Myocyte (in vitro differentiated cells): ENCODE results near the gene NPIPB8. TPM values are rescaled to one million over a fixed set of nuclear protein-coding genes. Genes with fewer than 3 reads are reported as not detected.
"Not testable (repeated sequence)": the region's sequence is repeated elsewhere in the genome, so short reads cannot be mapped to it uniquely, and the experiment has no call there.

Source experiments
- DNase-seq: peaks from one replicate; pipeline ENCODE4 v3.0.0-alpha.2; 2012; ENCODE audit warnings: low read depth
- total RNA-seq: library from RNA; depleted of rRNA; stranded (reverse); fragments of >200 nt; gene quantifications from 2 replicates; pipeline ENCODE4 v1.2.3, GENCODE V29; 2014

The NPIPB8 gene
- total RNA-seq, 1 donor from 2014 or later, result not detected

DNA sequence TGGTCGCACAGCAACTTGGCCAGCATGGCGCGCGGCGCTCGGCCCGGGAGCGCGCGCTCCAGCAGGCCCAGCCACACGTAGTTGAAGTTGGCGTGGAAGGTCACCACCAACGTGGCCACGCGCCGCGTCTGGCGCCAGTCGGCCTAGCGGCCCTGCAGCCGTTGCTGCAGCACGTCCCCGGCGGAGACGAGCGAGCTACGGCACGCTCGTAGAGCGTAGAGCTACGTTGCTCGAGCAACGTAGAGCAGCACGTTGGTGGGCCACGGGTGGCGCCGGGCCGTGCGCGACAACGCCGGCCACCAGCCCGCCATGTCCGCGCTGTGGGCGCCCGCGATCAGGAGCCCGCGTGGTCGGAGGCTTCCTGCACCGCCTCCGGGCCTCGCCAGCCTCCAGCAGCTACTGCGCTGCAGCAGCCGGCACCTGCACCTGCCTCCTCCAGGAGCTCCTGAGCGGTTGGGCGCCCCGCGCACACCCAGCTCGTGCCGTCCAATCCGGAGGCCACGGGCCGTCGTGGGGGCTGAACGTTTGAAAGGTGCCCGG lies 14.6 kb upstream of the NPIPB8 start:
- DNase-seq, result no peak

DNA sequence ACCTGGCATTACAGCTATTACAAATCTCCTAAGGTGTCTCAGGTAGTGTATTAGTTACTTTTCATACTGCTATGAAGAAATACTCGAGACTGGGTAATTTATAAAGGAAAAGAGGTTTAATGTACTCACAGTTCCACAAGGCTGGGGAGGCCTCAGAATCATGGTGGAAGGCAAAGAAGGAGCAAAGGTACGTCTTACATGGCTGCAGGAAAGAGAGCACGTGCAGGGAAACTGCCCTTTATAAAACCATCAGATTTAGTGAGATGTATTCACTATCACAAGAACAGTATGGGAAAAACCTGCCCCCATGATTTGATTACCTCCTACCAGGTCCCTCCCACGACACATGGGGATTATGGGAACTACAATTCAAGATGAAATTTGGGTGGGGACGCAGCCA lies 7.0 kb upstream of the NPIPB8 start:
- DNase-seq, result not testable (repeated sequence)

DNA sequence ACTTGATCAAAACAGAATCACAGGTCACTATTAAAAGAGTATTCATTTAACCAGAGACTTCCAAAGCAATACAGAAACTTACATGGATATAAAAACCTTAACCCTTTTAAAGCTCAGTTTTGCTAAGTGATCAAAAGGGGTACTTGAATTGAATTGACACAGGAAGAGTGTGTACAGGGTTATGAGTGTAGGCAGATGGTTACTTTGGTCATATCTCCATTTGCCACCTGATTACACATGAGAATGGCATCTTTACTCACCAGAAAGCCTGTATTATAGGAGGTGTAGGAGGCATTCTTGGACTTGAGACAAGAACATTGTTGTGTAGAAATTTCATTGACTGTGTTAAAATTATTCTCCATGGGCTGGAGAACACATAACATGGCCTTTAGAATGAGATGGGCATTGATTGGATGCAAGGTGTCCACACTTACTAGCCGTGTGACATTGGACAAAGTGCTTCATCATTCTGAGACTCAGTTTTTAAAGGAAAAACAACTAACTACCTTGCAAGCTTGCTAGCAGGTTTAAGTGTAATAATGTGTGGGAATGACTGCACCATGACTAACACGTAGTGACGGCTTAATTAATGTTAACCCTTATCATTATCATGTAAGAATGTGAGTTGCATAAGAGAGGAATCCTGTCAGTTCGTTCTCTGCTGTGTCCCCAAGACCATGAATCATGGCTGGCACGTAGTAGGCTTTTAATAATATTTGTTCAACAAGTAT lies 1.6 kb upstream of the NPIPB8 start:
- DNase-seq, result not testable (repeated sequence)

DNA sequence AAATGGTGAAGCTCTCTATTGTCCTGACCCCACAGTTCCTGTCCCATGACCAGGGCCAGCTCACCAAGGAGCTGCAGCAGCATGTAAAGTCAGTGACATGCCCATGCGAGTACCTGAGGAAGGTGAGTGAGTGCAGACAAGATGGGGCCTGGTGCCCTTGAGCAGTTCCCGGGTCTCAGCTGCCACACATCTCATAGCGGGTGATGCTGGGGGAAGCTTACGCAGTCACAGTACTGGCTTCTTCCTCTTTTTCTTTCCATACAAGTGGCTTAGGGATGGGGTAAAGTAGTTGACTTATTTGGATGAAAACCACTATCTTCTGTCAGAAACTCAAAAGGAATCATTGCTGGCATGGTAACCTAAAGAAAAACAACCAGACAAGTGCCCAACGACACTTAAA lies 494 bp downstream of the NPIPB8 start:
- not testable (repeated sequence) for DNase-seq

DNA sequence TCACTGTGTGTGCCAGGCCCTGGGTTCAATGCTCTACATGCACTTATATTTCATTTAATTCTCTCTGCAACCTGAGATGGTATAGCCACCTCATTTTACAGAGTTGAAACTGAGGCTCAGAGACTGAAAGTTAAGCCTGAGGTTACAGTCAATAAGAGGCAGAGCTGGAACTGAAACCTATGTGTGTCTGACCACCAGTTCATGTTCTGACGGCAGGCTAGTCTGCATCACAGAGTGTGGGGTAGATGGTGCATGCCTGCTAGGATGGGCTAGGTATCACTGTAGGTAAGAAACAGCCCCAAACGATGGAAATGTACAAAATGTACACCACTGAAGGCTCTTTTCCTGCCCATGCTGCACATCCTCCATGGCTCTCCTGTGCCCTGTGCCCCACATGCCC lies 2.1 kb downstream of the NPIPB8 start:
- DNase-seq, result not testable (repeated sequence)

DNA sequence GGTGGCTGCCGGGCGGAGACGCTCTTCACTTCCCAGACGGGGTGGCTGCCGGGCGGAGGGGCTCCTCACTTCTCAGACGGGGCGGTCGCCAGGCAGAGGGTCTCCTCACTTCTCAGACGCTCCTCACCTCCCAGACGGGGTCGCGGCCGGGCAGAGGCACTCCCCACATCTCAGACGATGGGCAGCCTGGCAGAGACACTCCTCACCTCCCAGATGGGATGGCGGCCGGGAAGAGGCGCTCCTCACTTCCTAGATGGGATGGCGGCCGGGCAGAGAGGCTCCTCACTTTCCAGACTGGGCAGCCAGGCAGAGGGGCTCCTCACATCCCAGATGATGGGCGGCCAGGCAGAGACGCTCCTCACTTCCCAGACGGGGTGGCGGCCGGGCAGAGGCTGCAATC lies 28.4 kb downstream of the NPIPB8 start:
- DNase-seq, result not testable (repeated sequence)

DNA sequence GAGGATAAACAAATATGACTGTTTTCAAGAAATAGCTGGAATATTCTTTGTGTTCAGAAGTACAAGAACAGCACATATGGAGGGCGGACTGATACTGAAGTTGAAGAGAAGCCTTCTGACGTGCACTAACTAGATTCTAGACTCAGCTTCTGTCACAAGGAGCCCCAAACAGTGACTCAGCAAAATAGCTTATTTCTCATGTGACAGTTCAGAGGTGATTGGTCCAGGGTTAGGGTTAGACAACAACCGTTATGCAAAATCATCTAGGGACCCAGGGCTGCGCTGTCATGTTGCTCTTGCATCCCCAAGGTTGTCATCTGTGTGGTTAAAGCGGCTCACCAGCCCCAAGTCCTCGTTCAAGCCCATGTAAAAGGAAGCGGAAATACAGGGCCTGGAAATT lies 29.6 kb downstream of the NPIPB8 start:
- DNase-seq, result not testable (repeated sequence)

DNA sequence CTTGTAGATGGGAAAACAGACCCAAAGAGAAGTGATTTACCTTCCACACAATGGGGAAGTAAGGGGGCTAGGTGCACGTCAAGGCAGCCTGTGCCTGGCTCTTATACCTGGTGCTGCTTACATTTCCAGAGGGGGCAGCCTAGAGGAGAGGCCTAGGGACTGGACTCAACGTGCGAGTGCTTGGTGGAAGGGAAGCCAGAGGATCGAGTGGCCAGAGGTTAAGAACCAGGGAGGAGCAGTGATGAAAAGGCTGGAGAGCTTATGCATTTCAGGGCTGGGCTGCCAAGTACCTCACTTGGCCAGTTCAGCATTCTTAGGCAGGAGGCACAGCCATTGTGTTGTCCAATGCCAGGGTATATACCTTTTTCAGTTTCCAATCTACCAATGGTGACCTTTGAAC lies 30.3 kb downstream of the NPIPB8 start:
- not testable (repeated sequence) for DNase-seq

DNA sequence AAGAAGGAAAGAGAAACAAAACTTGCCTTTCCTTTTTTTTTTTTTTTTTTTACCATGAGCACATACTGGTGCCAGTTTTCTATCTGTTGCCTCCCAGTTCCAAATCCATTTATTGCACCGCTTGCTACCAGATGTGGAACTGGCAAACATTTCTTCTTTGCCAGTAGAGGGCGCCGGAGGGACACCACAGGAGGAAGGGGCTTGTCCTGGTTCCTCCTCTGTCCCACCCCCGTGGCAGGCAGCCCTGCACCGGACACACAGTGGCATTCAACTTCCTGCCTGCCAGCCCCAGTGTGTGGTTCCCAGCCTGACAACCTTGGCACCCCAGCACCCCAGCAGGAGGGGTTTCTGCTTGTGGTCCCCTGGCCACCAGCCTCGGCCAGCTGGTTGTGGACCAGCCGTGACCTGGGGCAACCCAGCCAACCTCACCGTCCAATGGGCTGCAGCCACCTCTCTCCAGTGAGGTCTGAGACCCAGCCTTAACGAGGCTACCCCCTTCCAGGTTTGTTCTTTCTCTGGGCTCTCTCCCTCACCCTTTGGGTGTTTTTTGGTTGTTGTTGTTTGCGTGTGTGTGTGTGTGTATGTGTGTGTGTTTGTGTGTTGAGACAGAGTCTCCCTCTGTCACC lies 50.6 kb downstream of the NPIPB8 start:
- not testable (repeated sequence) for DNase-seq

DNA sequence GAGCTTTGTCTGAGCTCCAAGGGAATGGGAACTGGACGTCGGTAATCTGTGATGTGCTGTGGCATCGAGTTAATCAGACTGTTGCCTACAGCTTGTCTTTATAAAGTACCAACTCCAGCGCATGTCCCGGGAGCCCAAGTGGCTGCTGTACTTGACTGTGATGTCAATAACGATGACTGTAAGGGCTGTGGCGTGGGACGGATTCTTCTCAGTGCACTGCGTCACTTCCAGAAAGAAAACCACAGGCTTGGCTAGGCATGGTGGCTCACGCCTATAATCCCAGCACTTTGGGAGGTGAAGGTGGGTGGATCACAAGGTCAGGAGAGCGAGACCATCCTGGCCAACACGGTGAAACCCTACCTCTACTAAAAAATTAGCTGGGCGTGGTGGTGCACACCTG lies 51.6 kb downstream of the NPIPB8 start:
- not testable (repeated sequence) for DNase-seq

DNA sequence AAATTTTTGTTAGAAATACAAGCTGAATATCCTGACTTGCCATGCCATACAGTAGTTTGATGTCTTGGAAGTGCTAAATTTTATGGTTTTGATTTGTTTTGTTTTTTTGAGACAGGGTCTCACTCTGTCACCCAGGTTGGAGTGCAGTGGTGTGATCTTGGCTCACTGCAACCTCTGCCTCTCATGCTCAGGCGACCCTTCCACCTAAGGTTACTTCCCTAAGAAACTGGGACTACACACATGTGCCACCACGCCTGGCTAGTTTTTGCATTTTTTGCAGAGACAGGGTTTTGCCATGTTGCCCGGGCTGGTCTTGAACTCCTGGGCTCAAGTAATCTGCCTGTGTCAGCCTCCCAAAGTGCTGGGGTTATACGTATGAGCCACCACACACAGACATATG lies 53.9 kb downstream of the NPIPB8 start:
- DNase-seq, result not testable (repeated sequence)

DNA sequence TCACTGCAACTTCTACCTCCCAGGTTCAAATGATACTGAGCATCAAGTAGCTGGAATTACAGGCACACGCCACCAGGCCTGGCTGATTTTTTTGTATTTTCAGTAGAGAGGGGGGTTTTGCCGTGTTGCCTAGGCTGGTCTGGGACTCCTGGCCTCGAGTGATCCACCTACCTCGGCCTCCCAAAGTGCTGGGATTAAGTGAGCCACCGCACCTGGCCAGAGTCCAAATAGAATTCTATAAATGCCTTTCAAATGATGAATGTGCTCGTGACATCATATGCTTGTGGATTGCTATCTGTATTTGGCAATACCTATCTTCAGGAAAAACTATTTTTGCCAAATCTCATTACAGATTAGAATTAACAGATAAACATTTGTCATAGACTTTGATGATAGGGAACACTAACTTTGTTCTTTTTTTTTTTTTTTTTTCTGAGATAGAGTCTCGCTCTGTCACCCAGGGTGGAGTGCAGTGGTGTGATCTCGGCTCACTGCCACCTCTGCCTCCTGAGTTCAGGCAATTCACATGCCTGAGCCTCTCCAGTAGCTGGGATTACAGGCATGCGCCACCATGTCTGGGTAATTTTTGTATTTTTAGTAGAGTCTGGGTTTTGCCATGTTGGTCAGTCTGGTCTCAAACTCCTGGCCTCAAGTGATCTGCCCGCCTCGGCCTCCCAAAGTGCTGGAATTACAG lies 55.5 kb downstream of the NPIPB8 start:
- not testable (repeated sequence) for DNase-seq

DNA sequence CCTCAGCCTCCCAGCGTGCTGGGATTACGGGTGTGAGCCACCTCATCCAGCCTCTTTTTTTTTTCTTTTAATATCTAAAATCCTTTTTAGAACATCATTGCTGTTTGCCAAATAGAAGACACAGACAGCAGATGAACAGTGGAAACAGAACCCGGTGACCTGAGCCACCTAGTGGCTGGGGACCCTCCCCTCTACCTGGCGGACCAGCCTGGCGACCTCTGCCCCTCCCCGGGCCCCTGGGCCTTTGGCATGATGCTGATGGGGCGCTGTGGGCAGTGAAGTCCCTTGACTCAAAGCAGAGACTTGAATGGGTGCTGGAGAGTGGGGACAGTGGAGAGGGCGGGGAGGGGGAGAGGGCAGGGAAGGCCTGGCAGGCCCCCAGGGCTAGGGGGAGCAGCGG lies 61.9 kb downstream of the NPIPB8 start:
- DNase-seq, result not testable (repeated sequence)

DNA sequence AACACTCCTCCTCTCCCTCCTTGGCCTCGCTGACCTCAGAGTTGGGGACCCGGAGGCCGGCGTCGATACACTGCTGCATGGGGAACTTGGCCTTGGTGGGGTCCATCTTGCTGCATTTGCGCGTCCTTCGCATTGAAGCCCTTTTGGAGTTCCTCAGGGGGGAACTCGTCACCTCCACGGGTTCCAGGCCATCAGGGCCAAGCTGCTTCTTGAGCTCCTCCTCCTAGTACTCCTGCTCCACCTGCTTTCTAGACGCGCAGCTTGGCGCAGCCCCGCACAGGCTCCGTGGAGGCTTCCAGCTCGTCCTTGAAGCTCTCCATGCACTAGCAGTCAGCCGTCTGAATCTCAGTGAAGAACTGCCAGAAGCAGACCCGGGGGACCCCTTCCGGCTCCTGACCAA lies 62.5 kb downstream of the NPIPB8 start:
- not testable (repeated sequence) for DNase-seq

DNA sequence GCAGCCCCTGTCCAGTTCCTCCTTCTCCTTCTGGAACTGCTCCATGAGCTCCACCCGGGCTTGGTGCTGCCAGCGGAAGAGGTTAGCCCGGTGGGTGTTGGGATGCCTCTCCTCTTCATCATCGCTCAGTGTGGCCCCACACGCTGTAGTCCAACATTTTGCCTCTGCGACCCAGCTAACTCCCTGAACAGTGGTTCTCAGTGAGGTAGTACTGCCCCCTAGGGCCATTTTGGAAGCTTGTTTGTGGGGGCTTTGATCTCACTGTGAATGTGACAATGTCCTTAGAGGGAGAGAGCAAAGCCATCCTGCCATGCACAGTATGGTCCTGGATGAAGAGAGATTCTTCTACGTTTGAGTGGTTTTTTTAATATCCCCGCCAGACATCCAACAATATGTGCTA lies 63.5 kb downstream of the NPIPB8 start:
- DNase-seq, result not testable (repeated sequence)

DNA sequence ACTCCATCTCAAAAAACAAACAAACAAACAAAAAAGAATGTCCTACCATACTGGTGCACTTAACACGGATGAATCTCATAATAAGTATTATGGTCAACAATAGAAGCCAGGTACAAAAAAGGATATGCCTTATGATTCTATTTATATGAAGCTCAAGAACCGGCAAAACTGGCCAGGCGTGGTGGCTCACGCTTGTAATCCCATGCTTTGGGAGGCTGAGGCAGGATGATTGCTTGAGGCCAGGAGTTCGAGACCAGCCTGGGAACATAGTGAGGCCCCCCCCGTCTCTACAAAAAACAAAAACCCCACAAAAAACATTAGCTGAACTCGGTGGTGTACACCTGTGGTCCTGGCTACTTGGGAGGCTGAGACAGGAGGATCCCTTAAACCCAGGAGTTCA lies 66.4 kb downstream of the NPIPB8 start:
- not testable (repeated sequence) for DNase-seq

Other genes with a start within 250 kb of the NPIPB8 start
- gene EIF3CL, start 234.2 kb upstream of the NPIPB8 start, total RNA-seq, result 51.5 and 63.7 TPM in 2 replicates
- not detected in 2 replicates for gene NPIPB7, start 165.7 kb upstream of the NPIPB8 start, total RNA-seq
- 12.4 and 18.3 TPM in 2 replicates for gene CLN3, start 146.0 kb upstream of the NPIPB8 start, total RNA-seq
- gene APOBR, start 143.4 kb upstream of the NPIPB8 start, total RNA-seq, result not detected in 2 replicates
- gene IL27, start 131.2 kb upstream of the NPIPB8 start, total RNA-seq, result not detected in 2 replicates
- 5.9 and 16.0 TPM in 2 replicates for gene NUPR1, start 99.1 kb upstream of the NPIPB8 start, total RNA-seq
- gene SGF29, start 84.1 kb upstream of the NPIPB8 start, total RNA-seq, result 12.5 and 17.4 TPM in 2 replicates
- 0.10 TPM in 1 of 2 replicates, not detected in the other for gene SULT1A2, start 41.0 kb upstream of the NPIPB8 start, total RNA-seq
- 3.4 and 3.5 TPM in 2 replicates for gene SULT1A1, start 28.0 kb upstream of the NPIPB8 start, total RNA-seq
- 96.7 and 103 TPM in 2 replicates for gene EIF3C, start 73.4 kb downstream of the NPIPB8 start, total RNA-seq
- 0.68 and 1.1 TPM in 2 replicates for gene NPIPB9, start 113.7 kb downstream of the NPIPB8 start, total RNA-seq
- gene ATXN2L, start 184.9 kb downstream of the NPIPB8 start, total RNA-seq, result 55.4 and 70.0 TPM in 2 replicates
- 144 and 154 TPM in 2 replicates for gene TUFM, start 208.3 kb downstream of the NPIPB8 start, total RNA-seq
- gene SH2B1, start 225.8 kb downstream of the NPIPB8 start, total RNA-seq, result 33.8 and 36.3 TPM in 2 replicates
- 103 and 120 TPM in 2 replicates for gene ATP2A1, start 240.4 kb downstream of the NPIPB8 start, total RNA-seq